Endodermal cell (in vitro differentiated cells): Measurements from ENCODE around the gene ARHGEF39. TPM values are rescaled to one million over a fixed set of nuclear protein-coding genes. Genes with fewer than 3 reads are reported as not detected.

ENCODE experiments used
- DNase-seq: peaks from one replicate; pipeline ENCODE4 v3.0.0-alpha.2; 2017
- H3K27ac ChIP-seq: 2 replicates; pipeline ENCODE4 v1.5.1; 2013; ENCODE audit warnings: mild to moderate bottlenecking, low read depth, low read length, moderate library complexity
- H3K27me3 ChIP-seq: 2 replicates; pipeline ENCODE4 v1.6.1; 2013; ENCODE audit warnings: mild to moderate bottlenecking, low read length, moderate library complexity; ENCODE audit not compliant: insufficient read depth, control insufficient read depth, poor library complexity, severe bottlenecking
- H3K36me3 ChIP-seq: 2 replicates; pipeline ENCODE4 v1.7.0; 2013; ENCODE audit warnings: mild to moderate bottlenecking, low read length, moderate library complexity; ENCODE audit not compliant: control insufficient read depth, insufficient read depth
- H3K4me1 ChIP-seq: one replicate; pipeline ENCODE4 v1.7.0; 2013; ENCODE audit warnings: low read length; ENCODE audit not compliant: control insufficient read depth, insufficient read depth
- H3K4me3 ChIP-seq: 2 replicates; pipeline ENCODE4 v1.5.1; 2013; ENCODE audit warnings: mild to moderate bottlenecking, low read length, moderate library complexity
- H3K9ac ChIP-seq: 2 replicates; pipeline ENCODE4 v1.6.1; 2013; ENCODE audit warnings: mild to moderate bottlenecking, low read length, moderate library complexity; ENCODE audit not compliant: poor library complexity, severe bottlenecking; ENCODE audit errors: extremely low read depth
- H3K9me3 ChIP-seq: 2 replicates; pipeline ENCODE4 v1.6.1; 2013; ENCODE audit warnings: mild to moderate bottlenecking, low read length, moderate library complexity; ENCODE audit not compliant: control insufficient read depth
- H3K27ac Mint-ChIP-seq: 2 replicates; pipeline ENCODE4 v1.8.0; 2020; ENCODE audit warnings: mixed read lengths
- H3K27me3 Mint-ChIP-seq: 2 replicates; pipeline ENCODE4 v1.8.0; 2021; ENCODE audit warnings: mild to moderate bottlenecking, mixed read lengths; ENCODE audit not compliant: insufficient read depth
- H3K36me3 Mint-ChIP-seq: 2 replicates; pipeline ENCODE4 v1.8.0; 2020; ENCODE audit warnings: low read depth, mixed read lengths
- H3K4me1 Mint-ChIP-seq: 2 replicates; pipeline ENCODE4 v1.8.0; 2020; ENCODE audit warnings: mixed read lengths
- H3K4me3 Mint-ChIP-seq: 2 replicates; pipeline ENCODE4 v1.8.0; 2020; ENCODE audit warnings: mild to moderate bottlenecking, moderate library complexity, mixed read lengths
- H3K9me3 Mint-ChIP-seq: 2 replicates; pipeline ENCODE4 v1.8.0; 2020; ENCODE audit warnings: mild to moderate bottlenecking, mixed read lengths
- CTCF ChIP-seq: fragments of 200-600 bp; sonication (generic); conservative IDR thresholded peaks from 2 replicates; pipeline ENCODE4 v1.5.0; 2021; ENCODE audit warnings: antibody characterized with exemption, mild to moderate bottlenecking
- WGBS, 2 experiments: methylation state at CpG; one replicate each; pipeline versions ENCODE4 v1.1.5 to v1.1.7; 2013; ENCODE audit warnings: missing lambda C conversion rate in 2 of 2, mixed read lengths in 1 of 2; ENCODE audit not compliant: insufficient coverage in 1 of 2, insufficient read length in 1 of 2; 5-methylcytosine and 5-hydroxymethylcytosine counted together
- total RNA-seq, 2 donors: library from RNA; stranded (reverse); fragmentation: NEBNext Ultra II Directional in 1 of 2; extraction: Animal tissue kit (Norgen Biotek cat#: 25700) in 1 of 2; gene quantifications; 2 replicates in 1 of 2; 3 replicates in 1 of 2; pipeline ENCODE4 v1.2.1, GENCODE V29; 2021

ARHGEF39 gene
- total RNA-seq, 2 donors from 2014 or later: 22.1 to 36.4 TPM

GRCh38 chr9:35688558-35689541, 23.9 kb upstream of the ARHGEF39 start:
- H3K36me3 Mint-ChIP-seq: peaks cover 34% of the 10 kb centered on the region
- 15 to 22% methylated on average over 11 of the region's 12 CpGs for WGBS, 2 experiments
- TF ChIP-seq CTCF: no peak
- Histone ChIP-seq H3K27me3 (no peaks in the 10 kb centered on the region), H3K4me1 (peaks cover 10% of the 10 kb centered on the region), H3K9me3 (no peaks in the 10 kb centered on the region), H3K27ac (peak overlapping the region; percentile 63), H3K9ac (peak overlapping the region; percentile 82), H3K4me3 (peak overlapping the region; percentile 96), H3K36me3 (peaks cover 39% of the 10 kb centered on the region)
- H3K9me3 Mint-ChIP-seq: no peaks in the 10 kb centered on the region
- H3K27ac Mint-ChIP-seq: peak overlapping the region; percentile 66
- H3K4me1 Mint-ChIP-seq: peaks cover 30% of the 10 kb centered on the region
- H3K27me3 Mint-ChIP-seq: no peaks in the 10 kb centered on the region
- DNase-seq: no peak
- peak overlapping the region; percentile 85 for H3K4me3 Mint-ChIP-seq

GRCh38 chr9:35687972-35688557, 23.1 kb upstream of the ARHGEF39 start:
- WGBS, 2 experiments: 90% methylated on average over 2 of the region's 2 CpGs; no CpG with 5 or more reads in 1 of the 2 experiments
- H3K27ac ChIP-seq: no peak overlapping the region
- peak overlapping the region; percentile 96 for H3K4me3 ChIP-seq
- Mint-ChIP-seq H3K27ac (no peak overlapping the region), H3K4me3 (peak overlapping the region; percentile 85), H3K36me3 (peaks cover 42% of the 10 kb centered on the region), H3K4me1 (peaks cover 30% of the 10 kb centered on the region), H3K27me3 (no peaks in the 10 kb centered on the region), H3K9me3 (no peaks in the 10 kb centered on the region)
- peaks cover 10% of the 10 kb centered on the region for H3K4me1 ChIP-seq
- H3K9me3 ChIP-seq: no peaks in the 10 kb centered on the region
- H3K9ac ChIP-seq: no peak overlapping the region
- no peak for DNase-seq
- TF ChIP-seq CTCF: no peak
- no peaks in the 10 kb centered on the region for H3K27me3 ChIP-seq
- peaks cover 47% of the 10 kb centered on the region for H3K36me3 ChIP-seq

- Mint-ChIP-seq H3K27ac (peak overlapping the region; percentile 23), H3K9me3 (no peaks in the 10 kb centered on the region), H3K4me1 (peaks cover 30% of the 10 kb centered on the region), H3K36me3 (peaks cover 50% of the 10 kb centered on the region), H3K27me3 (no peaks in the 10 kb centered on the region), H3K4me3 (peak overlapping the region; percentile 38)
- H3K4me3 ChIP-seq: peak overlapping the region; percentile 96
- WGBS, 2 experiments: 85% methylated on average over 2 of the region's 2 CpGs; no CpG with 5 or more reads in 1 of the 2 experiments
- no peak overlapping the region for H3K27ac ChIP-seq
- H3K4me1 ChIP-seq: peaks cover 10% of the 10 kb centered on the region
- no peak for TF ChIP-seq CTCF
- DNase-seq: no peak
- peaks cover 55% of the 10 kb centered on the region for H3K36me3 ChIP-seq
- no peaks in the 10 kb centered on the region for H3K9me3 ChIP-seq
- H3K27me3 ChIP-seq: no peaks in the 10 kb centered on the region
- H3K9ac ChIP-seq: no peak overlapping the region
Observed at GRCh38 chr9:35687306-35687705, 22.3 kb upstream of the ARHGEF39 start.
